Loucy (cell line): ENCODE data around the gene FBXO9.

Source experiments
- H2AFZ ChIP-seq: fragments of 200-600 bp; sonication (generic); 2 replicates; pipeline ENCODE4 v1.6.0; 2016; ENCODE audit warnings: antibody characterized with exemption, mild to moderate bottlenecking, low read length, moderate library complexity
- H3F3A ChIP-seq: fragments of 200-600 bp; 2 replicates; pipeline ENCODE4 v1.6.0; 2016; ENCODE audit warnings: antibody characterized with exemption, low read depth, mild to moderate bottlenecking
- H3K27me3 ChIP-seq: fragments of 200-600 bp; sonication (generic); 2 replicates; pipeline ENCODE4 v1.6.1; 2014; ENCODE audit warnings: low read length, mild to moderate bottlenecking; ENCODE audit not compliant: insufficient read depth, poor library complexity, severe bottlenecking
- H3K36me3 ChIP-seq: fragments of 200-600 bp; sonication (generic); 2 replicates; pipeline ENCODE4 v1.6.1; 2016; ENCODE audit warnings: low read length; ENCODE audit not compliant: insufficient read depth
- H3K4me1 ChIP-seq: fragments of 200-600 bp; sonication (generic); 2 replicates; pipeline ENCODE4 v1.5.1; 2014; ENCODE audit warnings: low read length, mild to moderate bottlenecking; ENCODE audit not compliant: insufficient read depth, poor library complexity, severe bottlenecking
- H3K4me2 ChIP-seq: fragments of 200-600 bp; sonication (generic); 2 replicates; pipeline ENCODE4 v1.6.0; 2014; ENCODE audit warnings: antibody characterized with exemption, low read length, low read depth, mild to moderate bottlenecking; ENCODE audit not compliant: poor library complexity, severe bottlenecking
- H3K4me3 ChIP-seq: fragments of 200-600 bp; sonication (generic); 2 replicates; pipeline ENCODE4 v1.5.1; 2014; ENCODE audit warnings: low read length, mild to moderate bottlenecking, mixed read lengths; ENCODE audit not compliant: poor library complexity, severe bottlenecking
- H3K79me2 ChIP-seq: fragments of 200-600 bp; sonication (generic); 2 replicates; pipeline ENCODE4 v1.6.1; 2014; ENCODE audit warnings: low read length; ENCODE audit not compliant: insufficient read depth
- H3K9ac ChIP-seq: fragments of 200-600 bp; sonication (generic); 2 replicates; pipeline ENCODE4 v1.6.0; 2014; ENCODE audit warnings: mild to moderate bottlenecking, low read depth, low read length, moderate library complexity; ENCODE audit not compliant: poor library complexity, severe bottlenecking
- H3K9me2 ChIP-seq: fragments of 200-600 bp; sonication (generic); replicated peaks from 2 replicates; pipeline ENCODE4 v1.6.1; 2016; ENCODE audit warnings: low read depth, low read length, mixed read lengths
- H3K9me3 ChIP-seq: fragments of 200-600 bp; sonication (generic); 2 replicates; pipeline ENCODE4 v1.6.1; 2014; ENCODE audit warnings: mild to moderate bottlenecking, antibody characterized with exemption, low read length, low read depth; ENCODE audit not compliant: insufficient read depth
- H4K20me1 ChIP-seq: fragments of 200-600 bp; sonication (generic); 2 replicates; pipeline ENCODE4 v1.6.0; 2014; ENCODE audit warnings: antibody characterized with exemption, low read length, mild to moderate bottlenecking; ENCODE audit not compliant: insufficient read depth, poor library complexity, severe bottlenecking
- CTCF ChIP-seq: fragments of 200-600 bp; sonication (generic); conservative IDR thresholded peaks from 2 replicates; pipeline ENCODE4 v1.5.1; 2014; ENCODE audit warnings: mild to moderate bottlenecking, antibody characterized with exemption, low read length
- EZH2phosphoT487 ChIP-seq: fragments of 200-600 bp; IDR thresholded peaks from 2 replicates; pipeline ENCODE4 v1.6.1; 2018; ENCODE audit warnings: antibody characterized with exemption, mild to moderate bottlenecking, moderate library complexity, borderline replicate concordance

The FBXO9 gene

GRCh38 chr6:53100561-53100960, 35.4 kb downstream of the FBXO9 start:
- no peaks in the 10 kb centered on the region for H3F3A ChIP-seq
- no peaks in the 10 kb centered on the region for H3K27me3 ChIP-seq
- no peak overlapping the region for H3K4me3 ChIP-seq
- H3K79me2 ChIP-seq, result no peaks in the 10 kb centered on the region
- H3K36me3 ChIP-seq, result peaks cover 31% of the 10 kb centered on the region; the same call in 1 of the 2 replicates
- H3K9ac ChIP-seq, result no peak overlapping the region
- no peaks in the 10 kb centered on the region for H3K4me1 ChIP-seq
- H4K20me1 ChIP-seq, result no peaks in the 10 kb centered on the region
- no peaks in the 10 kb centered on the region for H3K9me2 ChIP-seq
- no peak for TF ChIP-seq CTCF
- no peak overlapping the region for H3K4me2 ChIP-seq
- no peak overlapping the region for H2AFZ ChIP-seq
- no peaks in the 10 kb centered on the region for H3K9me3 ChIP-seq

- H3K9me3 ChIP-seq, result no peaks in the 10 kb centered on the region
- no peaks in the 10 kb centered on the region for H4K20me1 ChIP-seq
- H3K79me2 ChIP-seq, result no peaks in the 10 kb centered on the region
- H3K36me3 ChIP-seq, result peaks cover 27% of the 10 kb centered on the region; the same call in 1 of the 2 replicates
- H2AFZ ChIP-seq, result no peak overlapping the region
- H3K9ac ChIP-seq, result no peak overlapping the region
- H3F3A ChIP-seq, result no peaks in the 10 kb centered on the region
- no peaks in the 10 kb centered on the region for H3K4me1 ChIP-seq
- no peaks in the 10 kb centered on the region for H3K9me2 ChIP-seq
- TF ChIP-seq EZH2phosphoT487, result no peak
- no peak for TF ChIP-seq CTCF
- no peak overlapping the region for H3K4me2 ChIP-seq
- no peaks in the 10 kb centered on the region for H3K27me3 ChIP-seq
- no peak overlapping the region for H3K4me3 ChIP-seq
These were observed 35.8 kb downstream of the FBXO9 start for GRCh38 chr6:53101006-53101405.

- H3K4me1 ChIP-seq, result no peaks in the 10 kb centered on the region
- H3K36me3 ChIP-seq, result peaks cover 4% of the 10 kb centered on the region; the same call in 1 of the 2 replicates
- H3K27me3 ChIP-seq, result no peaks in the 10 kb centered on the region
- no peaks in the 10 kb centered on the region for H3K9me3 ChIP-seq
- H2AFZ ChIP-seq, result no peak overlapping the region
- H3K4me3 ChIP-seq, result no peak overlapping the region
- no peak for TF ChIP-seq EZH2phosphoT487
- TF ChIP-seq CTCF, result peak; percentile 57
- H3K79me2 ChIP-seq, result no peaks in the 10 kb centered on the region
- no peak overlapping the region for H3K4me2 ChIP-seq
- no peaks in the 10 kb centered on the region for H3K9me2 ChIP-seq
- no peaks in the 10 kb centered on the region for H4K20me1 ChIP-seq
- no peak overlapping the region for H3K9ac ChIP-seq
- H3F3A ChIP-seq, result no peaks in the 10 kb centered on the region
These were observed 38.9 kb downstream of the FBXO9 start for GRCh38 chr6:53103993-53104675.
